CD14-positive monocyte (primary cell): ENCODE measurements around the gene ZNF280C. TPM values are rescaled to one million over a fixed set of nuclear protein-coding genes. Genes with fewer than 3 reads are reported as not detected.

ENCODE experiments used
- DNase-seq, 3 donors: peaks; one replicate each; pipeline ENCODE4 v3.0.0-alpha.2; 2011 to 2022
- H2AFZ ChIP-seq: 2 replicates; pipeline ENCODE4 v1.6.0; 2012; ENCODE audit warnings: mild to moderate bottlenecking, low read depth, low read length, inconsistent platforms; ENCODE audit not compliant: insufficient read depth, poor library complexity, severe bottlenecking
- H3K27ac ChIP-seq, 2 donors: 1 replicate in 1 of 2; 2 replicates in 1 of 2; pipeline ENCODE4 v1.5.1; 2012 to 2013; ENCODE audit warnings: low read length in 2 of 2, control low read depth in 1 of 2, inconsistent platforms in 1 of 2, low read depth in 1 of 2, mild to moderate bottlenecking in 1 of 2
- H3K27me3 ChIP-seq, 2 donors: one replicate each; pipeline versions ENCODE4 v1.6.0 to v1.6.1; 2011 to 2013; ENCODE audit warnings: low read length in 2 of 2; ENCODE audit not compliant: control insufficient read depth in 2 of 2, insufficient read depth in 2 of 2
- H3K36me3 ChIP-seq, 2 donors: replicated peaks in 1 of 2; 1 replicate in 1 of 2; 2 replicates in 1 of 2; pipeline versions ENCODE4 v1.5.1 to v1.6.1; 2012 to 2013; ENCODE audit warnings: low read length in 2 of 2, control low read depth in 1 of 2, inconsistent platforms in 1 of 2, mild to moderate bottlenecking in 1 of 2; ENCODE audit not compliant: insufficient read depth in 2 of 2, control insufficient read depth in 1 of 2
- H3K4me1 ChIP-seq, 2 donors: 1 replicate in 1 of 2; 2 replicates in 1 of 2; pipeline versions ENCODE4 v1.5.1 to v1.6.1; 2012 to 2013; ENCODE audit warnings: low read length in 2 of 2, control low read depth in 1 of 2, inconsistent platforms in 1 of 2, mild to moderate bottlenecking in 1 of 2, moderate library complexity in 1 of 2; ENCODE audit not compliant: insufficient read depth in 2 of 2, control insufficient read depth in 1 of 2
- H3K4me2 ChIP-seq: replicated peaks from 2 replicates; pipeline ENCODE3; 2012; ENCODE audit warnings: low read length, moderate library complexity, mild to moderate bottlenecking; ENCODE audit not compliant: poor library complexity, severe bottlenecking; ENCODE audit errors: extremely low read depth
- H3K4me3 ChIP-seq, 3 experiments: fragments of 200-600 bp in 1 of 3; sonication (generic) in 1 of 3; replicated peaks in 1 of 3; 1 replicate in 2 of 3; 2 replicates in 1 of 3; pipeline ENCODE4 v1.5.1; 2011 to 2013; ENCODE audit warnings: low read length in 3 of 3, mild to moderate bottlenecking in 3 of 3, control low read depth in 2 of 3, low read depth in 2 of 3, inconsistent platforms in 1 of 3, moderate library complexity in 1 of 3
- H3K79me2 ChIP-seq: 2 replicates; pipeline ENCODE4 v1.6.0; 2012; ENCODE audit warnings: mild to moderate bottlenecking, control low read depth, inconsistent platforms, low read length, moderate library complexity; ENCODE audit not compliant: insufficient read depth
- H3K9ac ChIP-seq: 2 replicates; pipeline ENCODE4 v1.6.0; 2017; ENCODE audit warnings: low read length, mild to moderate bottlenecking; ENCODE audit not compliant: insufficient read depth, poor library complexity, severe bottlenecking
- H3K9me3 ChIP-seq, 2 donors: replicated peaks in 1 of 2; 1 replicate in 1 of 2; 2 replicates in 1 of 2; pipeline versions ENCODE4 v1.5.1 to v1.6.1; 2012 to 2013; ENCODE audit warnings: low read length in 2 of 2, control low read depth in 1 of 2; ENCODE audit not compliant: control insufficient read depth in 1 of 2, insufficient read depth in 1 of 2
- H4K20me1 ChIP-seq: 2 replicates; pipeline ENCODE4 v1.6.0; 2012; ENCODE audit warnings: mild to moderate bottlenecking, low read length, control low read depth, moderate library complexity; ENCODE audit not compliant: insufficient read depth
- H3K27ac Mint-ChIP-seq, 7 donors: one replicate each; pipeline ENCODE4 v1.8.0; 2020; ENCODE audit warnings: mild to moderate bottlenecking in 7 of 7, mixed read lengths in 7 of 7, moderate library complexity in 6 of 7, inconsistent platforms in 2 of 7
- H3K27me3 Mint-ChIP-seq, 3 donors: one replicate each; pipeline ENCODE4 v1.8.0; 2021 to 2022; ENCODE audit warnings: low read depth in 3 of 3, mild to moderate bottlenecking in 3 of 3, mixed read lengths in 3 of 3, moderate library complexity in 3 of 3, inconsistent platforms in 1 of 3
- H3K36me3 Mint-ChIP-seq, 2 donors: one replicate each; pipeline ENCODE4 v1.8.0; 2020; ENCODE audit warnings: mixed read lengths in 2 of 2, inconsistent platforms in 1 of 2, mild to moderate bottlenecking in 1 of 2
- H3K4me1 Mint-ChIP-seq: one replicate; pipeline ENCODE4 v1.8.0; 2020; ENCODE audit warnings: mild to moderate bottlenecking, mixed read lengths
- H3K4me3 Mint-ChIP-seq, 2 donors: one replicate each; pipeline ENCODE4 v1.8.0; 2020; ENCODE audit warnings: mild to moderate bottlenecking in 2 of 2, mixed read lengths in 2 of 2, moderate library complexity in 1 of 2
- H3K9me3 Mint-ChIP-seq, 7 donors: one replicate each; pipeline ENCODE4 v1.8.0; 2020 to 2022; ENCODE audit warnings: mixed read lengths in 7 of 7, mild to moderate bottlenecking in 6 of 7, moderate library complexity in 6 of 7, inconsistent platforms in 2 of 7
- WGBS: methylation state at CpG from one replicate; pipeline ENCODE4 v1.1.5; 2013; ENCODE audit warnings: missing lambda C conversion rate; ENCODE audit not compliant: insufficient coverage; 5-methylcytosine and 5-hydroxymethylcytosine counted together
- intact Hi-C, 2 donors: fragments of 100-400 bp; cut with micrococcal nuclease; formaldehyde crosslinking; loops; one replicate each; pipeline versions ENCODE4 v1.15.0 to v1.15.1; 2023
- polyA plus RNA-seq, 3 donors: library from polyadenylated mRNA; depleted of rRNA in 1 of 3; unstranded in 2 of 3; stranded (reverse) in 1 of 3; fragments of 300-500 nt in 2 of 3; fragments of >200 nt in 1 of 3; fragmentation: Illumina TruSeq in 2 of 3; gene quantifications; 1 replicate in 2 of 3; 2 replicates in 1 of 3; pipeline ENCODE4 v1.2.3, GENCODE V29; 2012 to 2021
- TF ChIP-seq, protein P1 (sequence below): fragments of 200-600 bp; IDR thresholded peaks from one replicate; pipeline ENCODE4 v1.8.0; 2022; ENCODE audit warnings: antibody characterized with exemption, mild to moderate bottlenecking

Gene ZNF280C
- polyA plus RNA-seq, 3 donors = 0.66 to 1.8 (median 1.3) TPM

DNA sequence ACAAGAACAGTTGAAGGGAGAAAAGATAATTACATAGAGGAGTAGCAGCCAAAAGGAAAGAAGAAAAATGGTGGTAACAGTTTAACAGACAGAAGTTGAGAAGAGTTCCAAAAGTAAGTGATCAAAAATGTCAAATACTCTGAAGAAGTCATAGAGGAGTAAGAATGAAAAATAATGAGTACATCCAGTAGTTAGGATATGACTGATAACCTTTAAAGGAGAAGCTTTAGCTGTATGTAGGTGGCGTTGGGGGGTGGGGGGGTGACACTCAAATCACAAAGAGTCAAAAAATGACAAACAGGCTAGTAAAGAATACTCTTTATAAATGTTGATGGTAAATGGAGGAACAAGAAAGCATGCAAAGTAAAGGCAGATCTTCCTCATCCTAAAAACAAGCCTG is 56.3 kb downstream of the ZNF280C start:
- Histone ChIP-seq H3K4me1 (no peaks in the 10 kb centered on the region), H3K9me3 (no peaks in the 10 kb centered on the region), H3K27ac (no peak overlapping the region), H3K4me3 (no peak overlapping the region), H3K36me3 (peaks cover 10 to 19% of the 10 kb centered on the region in 2 donors), H2AFZ (no peak overlapping the region), H3K9ac (no peak overlapping the region), H3K4me2 (no peak overlapping the region), H3K27me3 (no peaks in the 10 kb centered on the region), H3K79me2 (no peaks in the 10 kb centered on the region), H4K20me1 (no peaks in the 10 kb centered on the region)
- no peak overlapping the region for H3K27ac Mint-ChIP-seq
- no peaks in the 10 kb centered on the region for H3K9me3 Mint-ChIP-seq
- WGBS = no CpG with 5 or more reads among the region's 1 CpG
- H3K27me3 Mint-ChIP-seq = peaks cover 0 to under 1% (median 0%) of the 10 kb centered on the region in 3 donors
- no peaks in the 10 kb centered on the region for H3K4me1 Mint-ChIP-seq
- TF ChIP-seq, protein P1, sequence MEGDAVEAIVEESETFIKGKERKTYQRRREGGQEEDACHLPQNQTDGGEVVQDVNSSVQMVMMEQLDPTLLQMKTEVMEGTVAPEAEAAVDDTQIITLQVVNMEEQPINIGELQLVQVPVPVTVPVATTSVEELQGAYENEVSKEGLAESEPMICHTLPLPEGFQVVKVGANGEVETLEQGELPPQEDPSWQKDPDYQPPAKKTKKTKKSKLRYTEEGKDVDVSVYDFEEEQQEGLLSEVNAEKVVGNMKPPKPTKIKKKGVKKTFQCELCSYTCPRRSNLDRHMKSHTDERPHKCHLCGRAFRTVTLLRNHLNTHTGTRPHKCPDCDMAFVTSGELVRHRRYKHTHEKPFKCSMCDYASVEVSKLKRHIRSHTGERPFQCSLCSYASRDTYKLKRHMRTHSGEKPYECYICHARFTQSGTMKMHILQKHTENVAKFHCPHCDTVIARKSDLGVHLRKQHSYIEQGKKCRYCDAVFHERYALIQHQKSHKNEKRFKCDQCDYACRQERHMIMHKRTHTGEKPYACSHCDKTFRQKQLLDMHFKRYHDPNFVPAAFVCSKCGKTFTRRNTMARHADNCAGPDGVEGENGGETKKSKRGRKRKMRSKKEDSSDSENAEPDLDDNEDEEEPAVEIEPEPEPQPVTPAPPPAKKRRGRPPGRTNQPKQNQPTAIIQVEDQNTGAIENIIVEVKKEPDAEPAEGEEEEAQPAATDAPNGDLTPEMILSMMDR = no peak
- H3K4me3 Mint-ChIP-seq = no peak overlapping the region
- no peak for DNase-seq
- peaks cover 21 to 41% of the 10 kb centered on the region in 2 donors for H3K36me3 Mint-ChIP-seq
- intact Hi-C loops = no loop called here

DNA sequence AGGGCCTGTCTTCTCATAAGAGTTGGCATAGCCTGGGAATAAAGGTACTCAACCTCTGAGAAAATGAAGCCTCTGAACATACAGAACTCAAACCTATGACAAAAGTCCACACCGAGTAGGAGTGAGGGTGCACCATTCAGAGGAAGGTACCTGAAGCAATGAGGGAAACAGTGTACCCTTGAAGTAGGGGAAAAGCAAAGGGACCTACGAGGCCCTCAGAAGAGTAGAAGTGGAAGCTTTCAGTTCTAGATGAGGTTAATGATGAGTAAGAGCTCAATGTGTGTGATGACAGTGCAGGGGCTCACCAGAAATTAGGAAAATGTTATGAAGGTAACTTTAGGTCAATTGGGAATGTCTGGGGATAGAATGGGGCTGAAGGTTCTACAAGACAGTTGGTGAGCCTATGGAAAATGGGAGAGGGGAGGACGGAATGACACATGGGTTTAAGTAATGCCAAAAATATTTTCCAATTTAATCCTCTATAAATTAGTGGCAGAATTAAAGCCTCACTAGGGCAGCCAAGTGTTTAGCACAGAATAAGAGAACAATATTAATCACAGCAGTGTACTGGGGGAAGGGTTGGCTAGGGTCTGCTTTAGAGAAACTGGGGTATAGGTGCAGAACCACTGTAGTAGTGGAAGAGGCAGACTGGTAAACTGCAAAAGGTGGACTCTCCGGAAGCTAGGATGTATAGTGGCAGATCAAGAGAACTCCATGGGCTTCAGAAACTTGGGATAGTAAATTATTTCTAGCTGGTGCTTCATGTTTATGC is 57.1 kb downstream of the ZNF280C start:
- Histone ChIP-seq H3K36me3 (peaks cover 10 to 19% of the 10 kb centered on the region in 2 donors), H3K4me1 (no peaks in the 10 kb centered on the region), H3K27me3 (no peaks in the 10 kb centered on the region), H3K9ac (no peak overlapping the region), H3K27ac (no peak overlapping the region), H3K4me2 (no peak overlapping the region), H2AFZ (no peak overlapping the region), H3K79me2 (no peaks in the 10 kb centered on the region), H3K9me3 (no peaks in the 10 kb centered on the region), H3K4me3 (no peak overlapping the region), H4K20me1 (no peaks in the 10 kb centered on the region)
- Mint-ChIP-seq H3K9me3 (no peaks in the 10 kb centered on the region), H3K4me3 (no peak overlapping the region), H3K36me3 (peaks cover 21 to 37% of the 10 kb centered on the region in 2 donors), H3K4me1 (no peaks in the 10 kb centered on the region), H3K27ac (peak overlapping the region in 1 of 7 donors; percentile 5), H3K27me3 (peaks cover 0 to 4% (median 0%) of the 10 kb centered on the region in 3 donors)
- intact Hi-C loops = no loop called here
- no CpG with 5 or more reads among the region's 4 CpGs for WGBS
- no peak for DNase-seq
- TF ChIP-seq, protein P1 = no peak
